HepG2 (cell line): Measurements from ENCODE around the gene LBX2. TPM values are rescaled to one million over a fixed set of nuclear protein-coding genes. Genes with fewer than 3 reads are reported as not detected.

Experiments used
- polyA plus RNA-seq, 8 experiments: library from polyadenylated mRNA; depleted of rRNA in 3 of 8; stranded (reverse) in 7 of 8; unstranded in 1 of 8; fragments of >200 nt; fragmentation: Illumina TruSeq in 4 of 8; extraction: Trizol in 4 of 8; gene quantifications; 2 replicates each; pipeline versions ENCODE4 v1.2.1 to v1.2.3, GENCODE V29; 2011 to 2016; ENCODE audit warnings: low read depth in 4 of 8, missing spikeins in 1 of 8, mixed read lengths in 1 of 8; ENCODE audit not compliant: insufficient read depth in 1 of 8
- total RNA-seq, 5 experiments: library from RNA; depleted of rRNA; stranded (reverse); fragments of >200 nt; fragmentation: Illumina TruSeq; extraction: Trizol; gene quantifications; 2 replicates each; pipeline ENCODE4 v1.2.3, GENCODE V29; 2016; ENCODE audit warnings: low read depth in 1 of 5

LBX2 gene
- total and polyA plus RNA-seq, 2 of the 13 experiments (the other 11 are each of a cell fraction or from before 2014, with no cell fraction given), result 6.4 to 8.1 TPM

Other genes starting within 250 kb of the LBX2 start
- 0.25 TPM in 1 of 2 replicates, not detected in the other for gene SLC4A5, start 156.2 kb downstream of the LBX2 start, total RNA-seq (2016; rRNA removed; fragmentation: Illumina TruSeq; extraction: Trizol)
- gene SLC4A5, start 156.2 kb downstream of the LBX2 start, polyA plus RNA-seq (2011; rRNA removed), result 0.50 and 0.51 TPM in 2 replicates
- gene DCTN1, start 119.3 kb downstream of the LBX2 start, total RNA-seq (2016; rRNA removed; fragmentation: Illumina TruSeq; extraction: Trizol), result 109 and 122 TPM in 2 replicates
- gene DCTN1, start 119.3 kb downstream of the LBX2 start, polyA plus RNA-seq (2011; rRNA removed), result 73.2 and 82.4 TPM in 2 replicates
- 0.13 and 0.15 TPM in 2 replicates for gene C2orf81, start 78.0 kb downstream of the LBX2 start, total RNA-seq (2016; rRNA removed; fragmentation: Illumina TruSeq; extraction: Trizol)
- gene C2orf81, start 78.0 kb downstream of the LBX2 start, polyA plus RNA-seq (2011; rRNA removed), result 0.05 and 0.17 TPM in 2 replicates
- 1.3 and 2.0 TPM in 2 replicates for gene WDR54, start 77.9 kb downstream of the LBX2 start, total RNA-seq (2016; rRNA removed; fragmentation: Illumina TruSeq; extraction: Trizol)
- 12.4 and 17.3 TPM in 2 replicates for gene WDR54, start 77.9 kb downstream of the LBX2 start, polyA plus RNA-seq (2011; rRNA removed)
- 107 and 159 TPM in 2 replicates for gene RTKN, start 57.7 kb downstream of the LBX2 start, total RNA-seq (2016; rRNA removed; fragmentation: Illumina TruSeq; extraction: Trizol)
- gene RTKN, start 57.7 kb downstream of the LBX2 start, polyA plus RNA-seq (2011; rRNA removed), result 166 and 187 TPM in 2 replicates
- 10.0 and 14.5 TPM in 2 replicates for gene INO80B, start 44.5 kb downstream of the LBX2 start, total RNA-seq (2016; rRNA removed; fragmentation: Illumina TruSeq; extraction: Trizol)
- gene INO80B, start 44.5 kb downstream of the LBX2 start, polyA plus RNA-seq (2011; rRNA removed), result 6.2 and 7.9 TPM in 2 replicates
- gene WBP1, start 41.2 kb downstream of the LBX2 start, total RNA-seq (2016; rRNA removed; fragmentation: Illumina TruSeq; extraction: Trizol), result 26.5 and 38.8 TPM in 2 replicates
- 85.7 and 107 TPM in 2 replicates for gene WBP1, start 41.2 kb downstream of the LBX2 start, polyA plus RNA-seq (2011; rRNA removed)
- gene MOGS, start 34.2 kb downstream of the LBX2 start, total RNA-seq (2016; rRNA removed; fragmentation: Illumina TruSeq; extraction: Trizol), result 30.1 and 95.2 TPM in 2 replicates
- gene MOGS, start 34.2 kb downstream of the LBX2 start, polyA plus RNA-seq (2011; rRNA removed), result 117 and 124 TPM in 2 replicates
- gene MRPL53, start 26.9 kb downstream of the LBX2 start, total RNA-seq (2016; rRNA removed; fragmentation: Illumina TruSeq; extraction: Trizol), result 51.9 and 53.8 TPM in 2 replicates
- gene MRPL53, start 26.9 kb downstream of the LBX2 start, polyA plus RNA-seq (2011; rRNA removed), result 28.8 and 34.3 TPM in 2 replicates
- gene CCDC142, start 16.6 kb downstream of the LBX2 start, total RNA-seq (2016; rRNA removed; fragmentation: Illumina TruSeq; extraction: Trizol), result 8.8 and 30.4 TPM in 2 replicates
- gene CCDC142, start 16.6 kb downstream of the LBX2 start, polyA plus RNA-seq (2011; rRNA removed), result 14.7 and 17.7 TPM in 2 replicates
- 21.1 and 28.3 TPM in 2 replicates for gene TTC31, start 16.5 kb downstream of the LBX2 start, total RNA-seq (2016; rRNA removed; fragmentation: Illumina TruSeq; extraction: Trizol)
- 39.5 and 43.4 TPM in 2 replicates for gene TTC31, start 16.5 kb downstream of the LBX2 start, polyA plus RNA-seq (2011; rRNA removed)
- gene PCGF1, start 8.1 kb upstream of the LBX2 start, total RNA-seq (2016; rRNA removed; fragmentation: Illumina TruSeq; extraction: Trizol), result 14.2 and 20.4 TPM in 2 replicates
- gene PCGF1, start 8.1 kb upstream of the LBX2 start, polyA plus RNA-seq (2011; rRNA removed), result 22.6 and 22.7 TPM in 2 replicates
- 0.20 TPM in 1 of 2 replicates, not detected in the other for gene TLX2, start 14.8 kb upstream of the LBX2 start, total RNA-seq (2016; rRNA removed; fragmentation: Illumina TruSeq; extraction: Trizol)
- 0.05 and 0.09 TPM in 2 replicates for gene TLX2, start 14.8 kb upstream of the LBX2 start, polyA plus RNA-seq (2011; rRNA removed)
- 23.9 and 27.6 TPM in 2 replicates for gene DQX1, start 26.6 kb upstream of the LBX2 start, total RNA-seq (2016; rRNA removed; fragmentation: Illumina TruSeq; extraction: Trizol)
- gene DQX1, start 26.6 kb upstream of the LBX2 start, polyA plus RNA-seq (2011; rRNA removed), result 72.9 and 89.8 TPM in 2 replicates
- gene AUP1, start 30.1 kb upstream of the LBX2 start, total RNA-seq (2016; rRNA removed; fragmentation: Illumina TruSeq; extraction: Trizol), result 67.0 and 174 TPM in 2 replicates
- gene AUP1, start 30.1 kb upstream of the LBX2 start, polyA plus RNA-seq (2011; rRNA removed), result 267 and 291 TPM in 2 replicates
- gene HTRA2, start 30.3 kb upstream of the LBX2 start, total RNA-seq (2016; rRNA removed; fragmentation: Illumina TruSeq; extraction: Trizol), result 37.0 and 47.7 TPM in 2 replicates
- 50.3 and 56.1 TPM in 2 replicates for gene HTRA2, start 30.3 kb upstream of the LBX2 start, polyA plus RNA-seq (2011; rRNA removed)
- gene LOXL3, start 54.3 kb upstream of the LBX2 start, total RNA-seq (2016; rRNA removed; fragmentation: Illumina TruSeq; extraction: Trizol), result 0.39 and 0.55 TPM in 2 replicates
- gene LOXL3, start 54.3 kb upstream of the LBX2 start, polyA plus RNA-seq (2011; rRNA removed), result 6.5 and 7.2 TPM in 2 replicates
- 0.53 and 0.66 TPM in 2 replicates for gene DOK1, start 55.1 kb upstream of the LBX2 start, total RNA-seq (2016; rRNA removed; fragmentation: Illumina TruSeq; extraction: Trizol)
- 0.74 and 0.84 TPM in 2 replicates for gene DOK1, start 55.1 kb upstream of the LBX2 start, polyA plus RNA-seq (2011; rRNA removed)
- gene M1AP, start 148.7 kb upstream of the LBX2 start, total RNA-seq (2016; rRNA removed; fragmentation: Illumina TruSeq; extraction: Trizol), result not detected in 2 replicates
- 0.16 TPM in 1 of 2 replicates, not detected in the other for gene M1AP, start 148.7 kb upstream of the LBX2 start, polyA plus RNA-seq (2011; rRNA removed)
- gene SEMA4F, start 154.6 kb upstream of the LBX2 start, total RNA-seq (2016; rRNA removed; fragmentation: Illumina TruSeq; extraction: Trizol), result 4.0 and 7.1 TPM in 2 replicates
- gene SEMA4F, start 154.6 kb upstream of the LBX2 start, polyA plus RNA-seq (2011; rRNA removed), result 10.3 and 10.6 TPM in 2 replicates